GM19438 (cell line): ENCODE data around the gene CFAP74.
"Not testable (repeated sequence)": the region's sequence is repeated elsewhere in the genome, so short reads cannot be mapped to it uniquely, and the experiment has no call there.

Experiments used
- ATAC-seq: cut with Tn5 transposase; IDR thresholded peaks from one replicate; pipeline ENCODE4 v1.9.1; 2021; ENCODE audit warnings: low read depth; ENCODE audit not compliant: unreplicated experiment

CFAP74 gene

GRCh38 chr1:1938276-1938573 is 65.4 kb downstream of the CFAP74 start:
- no peak for ATAC-seq

DNA sequence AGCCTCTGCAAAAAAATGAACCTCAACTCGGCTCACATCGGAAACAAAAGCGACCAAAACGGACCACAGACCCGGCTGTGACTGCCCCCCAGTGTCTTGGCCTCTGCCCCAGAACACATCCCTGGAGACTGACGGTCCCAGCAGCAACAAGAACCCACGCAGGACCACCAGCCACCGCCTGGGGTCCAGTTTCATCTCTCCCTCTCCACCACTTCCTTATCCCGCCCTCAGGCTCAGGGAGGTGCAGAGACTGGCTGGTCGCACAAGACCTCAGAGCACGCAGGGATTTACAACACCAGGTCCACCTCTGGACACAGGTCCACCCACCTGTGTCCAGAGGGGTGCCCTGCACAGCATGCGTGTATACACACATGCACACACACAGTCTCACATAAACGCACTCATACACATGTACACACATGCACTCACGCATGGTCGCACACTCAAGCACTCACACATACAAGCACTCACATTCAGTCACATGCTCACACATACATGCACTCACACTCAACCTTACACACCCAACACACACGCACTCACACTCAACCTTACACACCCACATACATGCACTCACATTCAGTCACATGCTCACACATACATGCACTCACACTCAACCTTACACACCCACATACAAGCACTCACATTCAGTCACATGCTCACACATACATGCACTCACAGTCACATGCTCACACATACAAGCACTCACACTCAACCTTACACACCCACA is 65.9 kb downstream of the CFAP74 start:
- ATAC-seq = no peak

- no peak for ATAC-seq
Observed at GRCh38 chr1:1937061-1937460, 66.5 kb downstream of the CFAP74 start.

GRCh38 chr1:1934848-1935247 is 68.7 kb downstream of the CFAP74 start:
- ATAC-seq = not testable (repeated sequence)

DNA sequence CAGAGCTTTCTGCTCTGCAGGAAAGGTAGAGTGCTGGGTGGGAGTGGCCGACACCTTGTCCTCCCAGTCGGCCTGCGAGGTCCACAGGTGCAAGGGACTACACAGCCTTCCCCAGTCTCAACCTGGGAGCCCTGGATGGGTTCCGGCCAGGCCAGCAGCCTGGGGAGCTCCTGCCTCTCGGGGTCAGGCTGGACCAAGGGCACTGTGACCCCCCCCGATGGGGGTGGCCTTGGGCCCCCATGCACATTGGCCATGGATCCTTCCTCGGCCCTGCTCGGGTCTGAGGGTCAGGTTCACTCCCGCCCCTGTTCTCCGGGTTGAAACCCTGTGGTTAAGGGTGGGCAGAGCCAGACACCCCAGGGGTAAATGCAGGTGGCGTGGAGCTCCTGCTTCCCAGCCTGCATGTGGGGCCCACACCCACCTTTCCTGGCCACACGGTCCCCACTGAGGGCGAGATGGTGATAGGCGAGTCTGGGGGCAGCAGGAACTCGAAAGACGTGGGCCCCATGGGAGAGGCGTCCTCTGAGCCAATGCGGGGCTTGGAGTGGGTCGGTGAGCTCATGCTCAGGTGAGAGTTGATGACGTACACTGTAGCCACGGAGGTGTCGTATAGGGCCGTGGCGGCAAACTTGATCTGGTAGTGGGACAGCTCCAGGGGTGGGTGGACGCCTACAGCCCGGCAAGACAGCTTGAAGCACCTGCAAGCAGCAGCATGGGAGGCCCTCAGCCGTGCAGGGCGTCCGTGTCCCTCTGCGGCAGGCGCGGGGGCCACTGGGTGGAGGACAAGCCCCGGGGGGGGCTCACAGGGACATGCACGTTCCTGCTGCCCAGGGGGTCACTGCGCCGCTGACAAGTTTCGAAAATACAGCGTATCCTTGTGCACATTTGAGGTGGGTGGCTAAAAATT is 73.7 kb downstream of the CFAP74 start:
- no peak for ATAC-seq

DNA sequence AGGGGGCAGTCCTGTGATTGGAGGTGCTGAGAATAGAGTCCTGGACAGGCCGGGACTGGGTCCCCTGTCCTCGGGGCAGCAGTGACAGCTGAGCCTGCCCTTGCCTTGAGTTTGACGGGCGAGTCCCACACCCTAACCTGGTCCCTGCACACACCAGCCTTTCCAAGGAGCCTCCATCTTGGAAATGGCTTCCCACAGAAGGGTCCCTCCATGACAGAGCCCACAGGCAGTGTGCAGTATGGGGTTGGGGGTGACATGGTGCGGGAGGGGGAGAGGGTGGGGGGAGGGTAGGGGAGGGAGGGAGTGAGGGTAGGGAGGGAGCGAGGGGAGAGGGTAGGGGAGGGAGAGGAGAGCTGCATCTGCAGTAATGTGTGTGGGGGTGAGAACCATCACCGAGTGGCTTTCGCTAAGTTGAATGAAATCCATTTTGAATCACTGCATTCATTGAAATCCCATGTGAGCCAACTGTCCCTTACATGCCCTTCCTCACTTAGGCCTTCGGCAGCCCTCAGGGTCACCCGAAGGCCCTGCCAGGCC is 74.4 kb downstream of the CFAP74 start:
- ATAC-seq = no peak

GRCh38 chr1:1928231-1929101 is 75.1 kb downstream of the CFAP74 start:
- ATAC-seq = no peak

GRCh38 chr1:1927751-1928150 is 75.8 kb downstream of the CFAP74 start:
- ATAC-seq = no peak

- ATAC-seq = no peak
Observed at GRCh38 chr1:1926886-1927660, 76.5 kb downstream of the CFAP74 start.

DNA sequence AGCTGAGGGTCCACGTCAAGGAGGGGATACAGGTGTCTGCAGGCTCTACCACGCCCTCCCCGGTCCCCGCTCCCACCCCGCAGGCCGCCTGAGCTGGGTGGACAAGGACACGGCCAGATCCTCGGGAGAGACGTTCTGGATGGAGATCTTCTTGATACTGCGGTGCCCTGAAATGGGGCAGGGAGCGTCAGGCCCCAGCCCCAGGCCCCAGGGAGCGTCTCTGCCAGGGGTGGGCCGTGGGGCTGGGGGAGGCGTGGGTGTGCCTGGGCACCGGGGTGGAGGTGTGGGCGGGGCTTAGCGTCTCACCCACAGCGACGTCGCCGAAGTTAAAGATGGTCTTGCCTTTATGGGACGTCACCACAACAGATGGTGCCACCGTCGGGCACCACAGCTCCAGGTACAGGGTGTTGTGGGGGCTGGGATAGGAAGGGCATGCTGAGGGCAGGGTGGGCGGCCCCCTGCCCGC is 77.2 kb downstream of the CFAP74 start:
- ATAC-seq = no peak

- ATAC-seq = no peak
Observed at GRCh38 chr1:1925437-1926345, 77.9 kb downstream of the CFAP74 start.

- ATAC-seq = no peak
Observed at GRCh38 chr1:1924849-1925248, 78.7 kb downstream of the CFAP74 start.

GRCh38 chr1:1924386-1924785 is 79.2 kb downstream of the CFAP74 start:
- ATAC-seq = no peak

DNA sequence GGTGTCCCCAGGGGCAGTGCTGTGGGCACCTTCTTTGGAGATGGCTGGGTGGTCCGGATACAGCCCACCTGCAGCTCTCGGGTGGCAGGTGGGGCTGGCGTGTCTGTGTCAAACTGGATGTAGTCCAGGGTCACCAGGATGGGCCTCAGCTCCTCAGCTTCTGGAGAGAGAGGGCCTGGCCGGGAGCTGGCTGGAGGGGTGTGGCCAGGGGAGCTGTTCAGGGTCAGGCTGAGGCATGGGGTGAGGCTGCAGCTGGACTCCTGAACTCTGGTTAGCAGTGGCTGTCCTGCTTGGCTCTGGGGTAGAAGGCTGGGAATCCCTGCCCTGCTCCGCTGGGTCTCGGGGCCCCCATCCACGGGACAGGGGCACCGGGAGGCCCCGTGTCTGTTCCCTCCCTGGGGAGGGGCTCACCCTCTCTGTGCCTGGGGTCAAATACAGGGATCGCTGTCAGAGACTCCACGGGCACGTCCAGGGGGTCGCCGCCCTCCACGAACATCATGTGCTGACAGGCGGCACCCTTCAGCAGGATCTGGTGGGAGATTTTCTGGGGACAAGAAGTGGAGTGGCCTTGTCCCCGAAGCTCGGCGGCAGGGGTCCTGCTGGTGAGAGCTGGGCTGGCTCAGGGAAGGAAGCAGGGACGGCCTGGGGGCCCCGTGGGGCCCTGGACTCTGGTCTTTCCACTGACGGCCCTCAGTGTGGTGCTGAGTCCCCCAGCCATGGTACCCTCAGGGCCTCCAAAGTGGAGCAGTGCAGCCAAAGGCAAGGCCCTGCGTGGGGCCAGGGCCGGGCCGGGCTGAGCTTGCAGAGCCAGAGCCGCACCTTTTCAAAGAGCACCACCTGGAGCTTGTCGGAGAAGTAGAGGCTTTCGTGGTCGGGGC is 80.4 kb downstream of the CFAP74 start:
- no peak for ATAC-seq

- no peak for ATAC-seq
Observed at GRCh38 chr1:1922702-1922955, 81.0 kb downstream of the CFAP74 start.

- ATAC-seq = no peak
Observed at GRCh38 chr1:1921901-1922701, 81.5 kb downstream of the CFAP74 start.

DNA sequence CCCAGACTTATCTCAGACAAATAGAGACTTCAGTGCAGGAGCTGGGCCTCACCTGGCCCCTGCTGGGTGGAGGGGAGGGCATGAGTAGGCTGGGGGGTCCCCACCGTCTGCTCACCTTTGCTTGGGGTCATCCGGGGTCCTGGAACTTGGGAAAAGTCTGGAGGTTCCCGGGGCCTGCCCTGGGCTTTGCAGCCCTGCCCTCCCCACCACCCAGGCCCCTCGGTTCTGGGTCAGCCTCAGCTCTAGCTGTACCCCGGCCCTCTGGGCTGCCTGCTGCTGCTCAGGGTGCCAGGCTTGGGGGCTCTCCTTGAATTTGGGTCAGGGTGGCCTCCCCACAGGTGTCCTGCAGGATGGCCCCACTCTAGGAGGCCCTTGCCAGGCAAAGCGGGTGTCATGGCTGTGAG is 82.1 kb downstream of the CFAP74 start:
- no peak for ATAC-seq
